MM.1S (cell line): ENCODE results near the gene MMP15.

ENCODE experiments used
- EZH2phosphoT487 ChIP-seq: fragments of 300-600 bp; sonication (generic); IDR thresholded peaks from 2 replicates; pipeline ENCODE4 v1.6.1; 2018; ENCODE audit warnings: antibody characterized with exemption, low read length
- TF ChIP-seq, protein P1 (sequence below): fragments of 300-600 bp; sonication (generic); IDR thresholded peaks from 2 replicates; pipeline ENCODE4 v1.5.1; 2016; ENCODE audit warnings: antibody characterized with exemption, low read length, mixed read lengths

GRCh38 chr16:57976331-57976796, 49.2 kb upstream of the MMP15 start:
- TF ChIP-seq, protein P1, sequence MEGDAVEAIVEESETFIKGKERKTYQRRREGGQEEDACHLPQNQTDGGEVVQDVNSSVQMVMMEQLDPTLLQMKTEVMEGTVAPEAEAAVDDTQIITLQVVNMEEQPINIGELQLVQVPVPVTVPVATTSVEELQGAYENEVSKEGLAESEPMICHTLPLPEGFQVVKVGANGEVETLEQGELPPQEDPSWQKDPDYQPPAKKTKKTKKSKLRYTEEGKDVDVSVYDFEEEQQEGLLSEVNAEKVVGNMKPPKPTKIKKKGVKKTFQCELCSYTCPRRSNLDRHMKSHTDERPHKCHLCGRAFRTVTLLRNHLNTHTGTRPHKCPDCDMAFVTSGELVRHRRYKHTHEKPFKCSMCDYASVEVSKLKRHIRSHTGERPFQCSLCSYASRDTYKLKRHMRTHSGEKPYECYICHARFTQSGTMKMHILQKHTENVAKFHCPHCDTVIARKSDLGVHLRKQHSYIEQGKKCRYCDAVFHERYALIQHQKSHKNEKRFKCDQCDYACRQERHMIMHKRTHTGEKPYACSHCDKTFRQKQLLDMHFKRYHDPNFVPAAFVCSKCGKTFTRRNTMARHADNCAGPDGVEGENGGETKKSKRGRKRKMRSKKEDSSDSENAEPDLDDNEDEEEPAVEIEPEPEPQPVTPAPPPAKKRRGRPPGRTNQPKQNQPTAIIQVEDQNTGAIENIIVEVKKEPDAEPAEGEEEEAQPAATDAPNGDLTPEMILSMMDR = no peak
- no peak for TF ChIP-seq EZH2phosphoT487
